Activated T-cell treated with anti-CD3 and anti-CD28 coated beads for 24 hours (primary cell): ENCODE measurements around the gene COX18.

Experiments used
- DNase-seq: peaks from one replicate; pipeline ENCODE4 v3.0.0-alpha.2; 2020; ENCODE audit warnings: low read depth

COX18 gene, protein sequence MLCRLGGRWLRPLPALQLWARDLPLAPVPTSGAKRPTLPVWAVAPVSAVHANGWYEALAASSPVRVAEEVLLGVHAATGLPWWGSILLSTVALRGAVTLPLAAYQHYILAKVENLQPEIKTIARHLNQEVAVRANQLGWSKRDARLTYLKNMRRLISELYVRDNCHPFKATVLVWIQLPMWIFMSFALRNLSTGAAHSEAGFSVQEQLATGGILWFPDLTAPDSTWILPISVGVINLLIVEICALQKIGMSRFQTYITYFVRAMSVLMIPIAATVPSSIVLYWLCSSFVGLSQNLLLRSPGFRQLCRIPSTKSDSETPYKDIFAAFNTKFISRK

GRCh38 chr4:73069338-73070073, at the start of gene COX18:
Gene COX18, minus strand, starts transcription at chr4:73069716. Its CDS starts 67 bp downstream, at chr4:73069649.
- peak; percentile 95 for DNase-seq

DNA sequence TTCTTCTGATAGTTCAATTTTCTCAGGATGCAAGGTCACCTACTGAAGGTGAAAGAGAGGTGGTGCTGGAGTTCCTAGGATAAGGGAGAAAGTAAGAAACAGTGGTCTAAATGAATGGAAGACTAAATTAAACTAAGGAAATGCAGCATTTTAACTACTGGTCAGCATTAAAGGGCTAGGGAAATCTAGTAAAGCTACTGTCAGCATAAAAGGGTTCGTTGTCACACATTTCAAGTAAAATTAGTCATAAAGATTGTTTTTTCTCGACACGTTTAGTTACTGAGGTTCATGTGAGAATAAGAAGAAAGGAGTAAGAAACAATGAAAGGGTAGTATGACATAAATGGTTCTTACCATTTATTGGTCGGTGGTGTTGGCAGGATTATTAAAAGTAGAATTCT, 40.0 kb upstream of the COX18 start:
- no peak for DNase-seq

DNA sequence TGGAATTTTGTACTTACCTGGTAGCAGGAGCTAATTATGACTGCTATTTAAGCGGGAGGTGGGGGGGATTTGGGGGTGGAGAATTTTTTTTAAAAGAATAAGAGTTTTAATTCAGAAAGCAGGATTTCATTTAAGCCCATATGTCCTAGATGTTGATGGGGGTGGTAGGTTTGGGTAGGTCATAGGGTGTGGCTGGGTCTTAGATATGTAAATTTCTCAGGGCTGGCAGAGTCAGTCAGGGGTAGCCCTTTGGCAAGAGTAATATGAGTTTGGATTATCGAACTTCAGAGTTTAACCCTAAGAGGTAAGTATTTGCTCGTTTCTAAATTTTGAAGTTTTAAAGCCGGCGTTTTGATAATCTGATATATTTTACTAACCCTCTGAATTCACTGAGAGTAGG, 35.2 kb upstream of the COX18 start:
- DNase-seq, result no peak

GRCh38 chr4:73103799-73104503, 34.4 kb upstream of the COX18 start:
- DNase-seq, result no peak

DNA sequence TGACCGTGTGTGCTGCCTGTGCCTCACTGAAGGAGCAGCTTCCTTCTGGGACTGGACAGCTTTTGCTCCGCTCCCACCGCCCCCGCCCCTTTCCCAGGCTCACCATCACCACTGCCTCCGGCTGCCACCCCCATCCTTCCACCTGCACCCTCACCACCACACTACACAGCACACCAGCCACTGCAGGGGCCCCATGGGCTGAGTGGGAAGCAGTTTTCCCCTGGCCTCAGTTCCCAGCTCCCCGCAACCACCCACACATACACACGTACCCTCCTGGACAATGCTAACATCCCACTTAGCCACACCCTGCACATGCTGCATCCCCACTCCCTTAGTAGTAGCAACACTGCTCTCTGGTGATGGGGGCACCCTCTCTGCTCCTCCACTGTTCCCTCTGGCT, 29.6 kb upstream of the COX18 start:
- no peak for DNase-seq

DNA sequence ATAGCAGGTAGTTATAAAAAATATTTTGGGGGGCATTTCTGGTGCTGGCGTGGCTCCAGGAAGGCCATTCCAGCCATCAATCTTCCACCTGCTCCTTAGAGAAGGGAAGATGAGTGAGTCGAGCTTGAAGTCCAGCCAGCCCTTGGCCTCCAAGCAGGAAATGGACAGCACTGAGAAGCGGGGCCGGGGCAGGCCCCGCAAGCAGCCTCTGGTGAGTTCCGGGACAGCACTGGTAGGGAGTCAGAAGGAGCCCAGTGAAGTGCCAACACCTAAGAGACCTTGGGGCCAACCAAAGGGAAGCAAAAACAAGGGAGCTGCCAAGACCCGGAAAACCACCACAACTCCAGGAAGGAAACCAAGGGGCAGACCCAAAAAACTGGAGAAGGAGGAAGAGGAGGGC, 29.2 kb upstream of the COX18 start:
- DNase-seq, result no peak

- DNase-seq, result no peak
Observed at GRCh38 chr4:73098016-73098415, 28.5 kb upstream of the COX18 start.

DNA sequence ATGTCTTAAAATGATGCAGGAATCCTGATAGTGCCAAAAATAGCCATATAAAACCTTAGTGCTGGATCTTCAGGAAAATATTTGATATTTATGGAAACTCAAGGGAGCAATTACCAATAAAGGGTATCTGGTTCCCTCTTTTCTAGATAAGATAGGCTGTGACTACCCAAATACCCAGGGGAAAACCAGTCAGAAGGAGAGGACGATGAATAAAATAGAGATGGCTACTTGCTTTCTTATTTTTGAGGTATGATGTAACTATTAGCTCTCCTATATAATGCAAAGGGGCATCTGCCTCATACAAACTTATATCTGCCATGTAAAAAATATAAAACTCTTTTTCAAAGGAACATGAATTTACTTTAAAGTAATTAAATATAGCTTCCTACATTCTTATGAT, 23.4 kb upstream of the COX18 start:
- DNase-seq, result no peak

GRCh38 chr4:73090738-73091137, 21.2 kb upstream of the COX18 start:
- DNase-seq, result no peak

GRCh38 chr4:73087871-73088270, 18.4 kb upstream of the COX18 start:
- no peak for DNase-seq

DNA sequence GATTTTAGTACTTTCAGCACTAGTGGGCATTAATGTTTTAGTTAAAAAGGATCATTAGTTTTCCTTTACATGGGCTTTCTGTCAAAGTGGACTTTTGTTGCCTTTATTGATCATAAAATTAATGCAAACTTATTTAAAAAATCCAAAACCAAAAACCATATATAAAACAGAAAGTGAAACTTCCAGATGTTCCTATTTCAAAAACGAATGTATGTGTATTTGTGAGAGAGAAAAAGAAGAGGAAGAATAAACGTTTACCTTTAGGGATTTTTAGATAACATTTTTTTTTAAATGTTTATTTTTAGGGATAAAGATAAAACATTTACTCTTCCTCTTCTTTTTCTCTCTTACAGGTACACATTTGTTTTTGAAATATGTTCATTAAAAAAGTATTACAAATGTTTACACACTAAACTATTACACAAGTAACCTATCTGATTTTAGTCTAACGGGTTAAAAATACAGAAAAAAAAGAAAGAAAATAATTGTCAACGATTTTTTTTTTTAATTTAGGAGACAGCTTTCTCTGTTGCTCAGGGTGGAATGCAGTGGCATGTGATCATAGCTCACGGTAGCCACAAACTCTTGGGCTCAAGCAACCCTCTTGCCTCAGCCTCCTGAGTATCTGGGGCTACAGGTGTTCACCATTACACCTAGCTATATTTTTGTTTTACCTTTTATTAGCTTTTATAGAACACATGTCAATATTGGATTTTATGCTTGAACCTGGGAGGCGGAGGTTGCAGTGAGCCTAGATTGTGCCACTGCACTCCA, 16.8 kb upstream of the COX18 start:
- DNase-seq, result no peak

DNA sequence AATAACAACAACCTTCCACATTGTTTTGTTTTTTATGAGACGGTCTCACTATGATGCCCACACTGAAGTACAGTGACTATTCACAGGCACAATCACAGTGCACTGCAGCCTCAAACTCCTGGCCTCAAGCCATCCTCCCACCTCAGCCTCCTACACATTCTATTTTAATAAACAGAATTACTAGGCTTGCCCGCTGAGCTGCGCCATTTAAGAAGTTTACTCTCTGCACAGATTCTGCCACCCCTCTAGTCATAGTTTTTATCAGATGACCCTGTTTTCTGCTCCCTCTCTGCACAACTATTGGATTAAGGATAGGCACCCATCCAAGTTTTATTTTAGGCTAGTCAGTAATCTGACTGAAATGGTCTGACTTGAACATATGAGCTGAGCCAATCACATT, 11.3 kb upstream of the COX18 start:
- no peak for DNase-seq

- DNase-seq, result no peak
Observed at GRCh38 chr4:73075832-73076231, 6.3 kb upstream of the COX18 start.

GRCh38 chr4:73070074-73070390, 516 bp upstream of the COX18 start:
- DNase-seq, result no peak

- peak; percentile 23 for DNase-seq
Observed at GRCh38 chr4:73068491-73069337, 802 bp downstream of the COX18 start.

DNA sequence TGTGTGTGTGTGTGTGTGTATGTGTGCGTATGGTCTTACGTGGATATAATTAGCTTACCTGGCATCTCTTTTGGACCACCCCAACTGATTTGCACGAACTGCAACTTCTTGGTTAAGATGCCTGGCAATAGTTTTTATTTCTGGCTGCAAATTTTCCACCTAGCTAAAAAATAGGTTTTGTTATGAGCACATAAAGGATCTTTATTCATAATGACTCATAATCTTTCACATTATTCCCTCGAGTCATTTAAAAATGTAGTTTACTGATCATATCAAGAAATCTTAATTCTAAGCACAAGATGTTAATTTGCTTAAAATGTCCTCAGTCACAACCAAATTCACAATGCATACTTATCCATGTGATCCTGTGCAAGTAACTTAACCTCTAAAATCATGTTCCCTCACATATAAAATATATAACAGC, 1.5 kb downstream of the COX18 start:
- peak; percentile 29 for DNase-seq

DNA sequence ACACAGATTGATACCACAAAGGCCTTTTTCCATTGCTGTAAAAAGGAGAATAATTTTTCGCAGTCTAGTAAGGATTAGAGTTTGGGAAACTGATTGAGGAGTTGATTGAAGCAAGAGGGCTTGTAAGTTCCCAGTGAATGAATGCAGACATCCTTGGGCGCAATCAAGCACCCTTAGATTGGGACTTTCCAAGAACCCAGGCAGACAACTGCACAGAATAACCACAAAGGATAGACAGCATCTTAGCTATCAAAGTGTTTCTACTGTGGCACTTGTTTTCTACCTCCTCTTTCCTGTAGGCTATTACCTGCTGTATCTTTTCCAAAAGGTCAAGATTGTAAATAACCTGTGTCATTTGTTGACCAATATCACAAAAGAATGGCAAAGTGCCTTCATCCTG, 2.6 kb downstream of the COX18 start:
- no peak for DNase-seq

- DNase-seq, result no peak
Observed at GRCh38 chr4:73066445-73066844, 3.1 kb downstream of the COX18 start.

DNA sequence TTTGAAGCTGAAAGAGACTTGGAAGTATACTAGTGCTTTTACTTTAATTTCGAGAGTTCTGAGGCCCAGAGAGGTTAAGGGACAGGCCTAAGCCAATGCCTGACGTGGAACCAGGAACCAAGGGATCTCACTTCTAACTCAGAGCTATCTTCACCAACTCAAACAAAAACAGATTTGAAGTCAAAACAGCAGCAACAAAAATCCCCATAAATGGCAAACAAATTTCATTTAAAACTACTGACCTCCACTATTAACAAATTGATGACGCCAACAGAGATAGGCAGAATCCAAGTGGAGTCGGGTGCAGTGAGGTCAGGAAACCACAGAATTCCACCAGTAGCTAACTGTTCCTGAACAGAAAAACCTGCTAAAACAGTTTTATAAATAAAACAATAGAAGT, 5.0 kb downstream of the COX18 start:
- DNase-seq, result no peak

DNA sequence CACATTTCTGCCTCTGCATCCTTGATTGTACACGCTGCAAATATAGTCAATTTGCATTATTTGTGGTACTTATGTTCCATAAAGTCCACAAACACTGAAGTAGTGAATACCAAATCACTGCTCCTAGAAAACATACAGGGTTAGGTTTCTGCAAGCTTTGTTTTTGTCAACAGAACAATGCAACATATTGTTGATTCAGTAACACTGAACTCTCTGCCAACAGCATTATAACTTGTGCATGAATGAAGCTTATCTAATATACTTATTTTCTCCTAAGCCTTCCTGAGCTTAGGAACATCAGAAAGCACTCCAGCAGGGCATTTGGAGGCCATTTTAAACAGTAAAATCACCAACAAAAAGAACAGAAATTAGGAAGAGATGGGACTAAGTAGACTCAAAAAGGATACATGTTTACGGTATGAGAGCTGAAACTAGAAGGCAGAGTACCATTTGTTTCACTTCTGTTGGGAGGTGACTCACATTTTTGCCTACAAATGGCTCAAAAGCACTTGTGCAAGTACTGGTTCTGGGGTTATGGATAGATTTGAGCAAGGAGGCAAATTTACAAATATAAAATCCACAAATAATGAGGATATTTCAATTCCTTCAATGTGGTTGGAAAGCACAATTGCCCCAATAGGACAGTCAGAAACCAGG, 14.1 kb downstream of the COX18 start:
- no peak for DNase-seq

DNA sequence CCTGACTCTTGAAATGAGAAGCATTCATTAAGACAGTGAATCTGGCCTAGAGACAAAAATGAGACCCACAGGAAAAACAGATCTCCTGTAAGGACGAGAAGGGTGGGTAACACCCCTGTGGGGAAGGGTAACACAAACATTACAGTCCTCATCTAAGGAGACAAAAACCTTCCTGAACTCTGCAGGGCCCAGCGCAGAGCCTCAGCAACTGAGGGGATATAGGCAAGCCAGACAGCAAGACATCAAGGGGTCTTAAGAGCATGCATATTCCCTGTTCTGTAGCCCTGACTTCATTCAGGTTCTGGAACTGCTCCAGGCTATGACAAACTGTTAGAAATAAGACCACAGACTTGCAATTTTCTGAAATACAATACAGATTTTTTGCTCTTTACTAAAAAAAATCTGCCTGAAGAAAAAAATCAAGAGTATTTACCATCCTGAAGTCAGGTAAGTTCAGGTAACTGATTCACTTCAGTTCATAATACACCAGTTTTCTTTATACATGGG, 15.5 kb downstream of the COX18 start:
- DNase-seq, result no peak
